H7 (cell line): ENCODE data around the gene ARSA. TPM values are rescaled to one million over a fixed set of nuclear protein-coding genes. Genes with fewer than 3 reads are reported as not detected.

ENCODE experiments used
- DNase-seq: peaks from one replicate; pipeline ENCODE4 v3.0.0; 2012
- H3K27me3 ChIP-seq: 2 replicates; pipeline ENCODE4 v1.6.0; 2011; ENCODE audit warnings: mild to moderate bottlenecking, low read length; ENCODE audit not compliant: control insufficient read depth, insufficient read depth
- H3K36me3 ChIP-seq: replicated peaks from 2 replicates; pipeline ENCODE4 v1.5.1; 2011; ENCODE audit warnings: low read length; ENCODE audit not compliant: control insufficient read depth, insufficient read depth
- H3K4me3 ChIP-seq: 2 replicates; pipeline ENCODE4 v1.5.1; 2011; ENCODE audit warnings: low read depth, mild to moderate bottlenecking, control low read depth, low read length, moderate library complexity; ENCODE audit not compliant: insufficient read depth
- total RNA-seq: library from RNA; depleted of rRNA; stranded (reverse); fragments of >200 nt; shearing (Covaris generic); gene quantifications from 2 replicates; pipeline ENCODE4 v1.2.3, GENCODE V29; 2014

The ARSA gene
- total RNA-seq, 1 experiment from 2014 or later: 11.3 TPM

DNA sequence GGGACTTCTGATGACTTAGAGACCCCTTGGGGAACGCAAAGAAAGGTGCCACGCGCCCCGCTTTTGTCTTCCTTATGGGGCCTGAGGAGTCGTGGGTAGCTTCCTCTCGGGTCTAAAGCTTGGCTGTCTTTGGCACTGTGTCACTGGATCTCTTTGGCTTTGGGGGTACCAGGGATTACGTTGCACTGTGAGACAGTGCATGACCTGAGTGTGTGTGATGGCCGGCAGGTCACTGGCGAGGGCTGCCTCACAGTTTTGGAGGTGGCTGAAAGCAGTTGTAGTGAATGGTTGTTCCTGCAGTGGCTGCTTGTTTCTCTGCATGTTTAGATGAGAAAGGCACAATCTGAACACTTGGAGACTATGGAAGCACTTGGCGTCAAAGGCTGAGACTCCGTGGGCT is 5.8 kb upstream of the ARSA start:
- DNase-seq: no peak
- H3K4me3 ChIP-seq: no peak overlapping the region
- no peaks in the 10 kb centered on the region for H3K27me3 ChIP-seq
- H3K36me3 ChIP-seq: no peaks in the 10 kb centered on the region

DNA sequence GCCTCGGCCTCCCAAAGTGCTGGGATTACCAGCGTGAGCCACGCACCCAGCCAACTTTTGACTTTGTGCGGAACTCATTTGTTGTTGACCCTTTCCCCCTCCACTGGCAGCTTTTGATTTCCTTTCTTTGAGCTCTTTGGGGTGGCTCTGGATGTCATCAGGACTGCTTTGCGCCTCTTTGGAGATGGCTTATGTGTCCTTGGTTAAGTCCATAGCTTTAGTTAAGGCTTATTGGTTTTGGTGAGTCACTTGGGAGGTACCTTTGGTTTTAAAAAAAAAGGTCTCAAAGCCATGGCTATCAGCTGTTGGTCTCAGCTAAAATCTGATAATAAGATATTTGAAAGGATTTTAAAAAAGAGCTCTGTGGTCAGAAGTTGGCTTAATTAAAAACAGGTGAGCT is 5.1 kb upstream of the ARSA start:
- no peak overlapping the region for H3K4me3 ChIP-seq
- no peaks in the 10 kb centered on the region for H3K36me3 ChIP-seq
- H3K27me3 ChIP-seq: peaks cover 3% of the 10 kb centered on the region
- no peak for DNase-seq

DNA sequence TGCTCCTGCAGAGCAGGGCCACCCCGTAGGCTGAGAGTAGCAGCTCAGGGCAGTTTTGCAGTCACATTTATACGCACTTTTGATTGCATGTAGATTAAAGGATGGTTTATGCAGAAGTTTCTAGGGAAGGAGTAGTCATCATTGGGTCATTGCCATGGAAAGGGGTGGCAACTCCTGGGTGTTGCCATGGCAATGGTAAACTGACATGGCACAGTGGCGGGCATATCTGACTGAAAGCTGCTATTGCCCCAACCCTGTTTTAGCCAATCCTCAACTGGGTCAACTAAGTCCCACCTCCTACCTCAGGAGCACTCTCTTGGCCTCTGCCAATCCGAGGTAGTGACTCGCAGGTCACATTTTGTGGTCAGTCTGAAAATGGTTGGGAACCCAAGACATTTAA is 2.4 kb upstream of the ARSA start:
- H3K36me3 ChIP-seq: no peaks in the 10 kb centered on the region
- H3K4me3 ChIP-seq: no peak overlapping the region
- DNase-seq: no peak
- peaks cover 4% of the 10 kb centered on the region for H3K27me3 ChIP-seq

DNA sequence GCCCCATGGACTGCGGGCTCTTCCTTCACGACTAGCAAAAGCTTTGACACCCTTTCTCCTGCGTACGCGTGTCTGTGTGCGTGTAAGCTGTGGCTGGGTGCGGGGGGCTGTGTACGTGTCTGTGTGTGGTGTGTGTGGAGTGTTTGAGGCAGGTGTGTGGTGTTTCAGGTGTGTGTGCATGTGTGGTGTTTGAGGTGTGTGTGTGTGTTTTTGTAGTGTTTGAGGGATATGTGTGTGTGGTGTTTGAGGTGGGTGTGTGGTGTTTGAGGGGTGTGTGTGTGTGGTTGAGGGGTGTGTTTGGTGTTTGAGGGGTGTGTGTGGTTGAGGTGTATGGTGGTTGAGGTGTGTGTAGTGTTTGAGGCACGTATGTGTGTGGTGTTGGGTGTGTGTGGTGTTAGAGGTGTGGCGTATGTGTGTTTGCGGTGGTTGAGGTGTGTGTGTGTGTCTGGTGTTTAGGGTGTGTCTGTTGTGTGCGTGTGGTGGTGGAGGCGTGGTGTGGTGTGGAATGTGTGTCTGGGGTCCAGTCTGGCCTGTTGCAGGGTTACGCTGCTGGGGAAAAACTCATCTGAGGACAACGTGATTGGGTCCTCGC is 687 bp upstream of the ARSA start:
- peak overlapping the region; percentile 66 for H3K4me3 ChIP-seq
- no peak for DNase-seq
- peaks cover 4% of the 10 kb centered on the region for H3K27me3 ChIP-seq
- H3K36me3 ChIP-seq: no peaks in the 10 kb centered on the region

DNA sequence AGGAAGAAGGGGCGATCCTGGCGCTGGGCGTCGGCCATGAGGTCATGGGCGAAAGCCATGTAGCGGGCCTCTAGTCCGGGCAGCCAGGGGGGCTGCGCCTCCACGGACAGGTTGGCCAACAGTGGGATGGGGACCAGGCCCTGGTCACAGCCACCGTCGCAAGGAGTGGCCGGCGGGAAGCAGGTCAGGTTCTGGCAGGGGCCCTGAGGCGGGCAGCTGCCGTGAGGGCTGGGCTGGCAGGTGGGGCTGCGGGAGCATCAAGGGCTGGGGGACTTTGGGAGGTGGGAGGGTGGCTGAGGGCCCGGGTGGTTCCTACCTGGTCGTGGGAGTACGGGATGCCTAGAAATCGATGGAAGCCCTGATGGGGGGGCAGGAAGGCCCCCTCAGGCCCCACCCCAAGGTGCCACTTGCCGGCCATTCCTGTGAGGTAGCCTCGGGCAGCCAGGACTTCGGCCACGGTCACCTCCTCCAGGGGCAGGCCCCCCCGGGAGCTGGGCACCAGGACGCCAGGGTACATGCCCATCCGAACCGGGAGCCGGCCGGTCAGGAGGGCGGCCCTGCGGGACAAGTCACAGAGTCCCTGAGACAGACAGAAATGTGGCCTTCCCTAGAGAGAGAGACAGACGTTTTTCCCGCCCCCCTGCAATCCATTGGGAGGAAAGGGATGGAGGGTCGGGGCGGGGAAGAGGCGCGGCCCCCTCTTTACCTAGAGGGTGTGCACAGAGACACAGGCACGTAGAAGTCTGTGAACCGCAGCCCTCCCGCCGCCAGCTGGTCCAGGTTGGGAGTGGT is 906 bp downstream of the ARSA start:
- peak; percentile 74 for DNase-seq
- Histone ChIP-seq H3K27me3 (peaks cover 4% of the 10 kb centered on the region), H3K36me3 (no peaks in the 10 kb centered on the region), H3K4me3 (peak overlapping the region; percentile 71)

DNA sequence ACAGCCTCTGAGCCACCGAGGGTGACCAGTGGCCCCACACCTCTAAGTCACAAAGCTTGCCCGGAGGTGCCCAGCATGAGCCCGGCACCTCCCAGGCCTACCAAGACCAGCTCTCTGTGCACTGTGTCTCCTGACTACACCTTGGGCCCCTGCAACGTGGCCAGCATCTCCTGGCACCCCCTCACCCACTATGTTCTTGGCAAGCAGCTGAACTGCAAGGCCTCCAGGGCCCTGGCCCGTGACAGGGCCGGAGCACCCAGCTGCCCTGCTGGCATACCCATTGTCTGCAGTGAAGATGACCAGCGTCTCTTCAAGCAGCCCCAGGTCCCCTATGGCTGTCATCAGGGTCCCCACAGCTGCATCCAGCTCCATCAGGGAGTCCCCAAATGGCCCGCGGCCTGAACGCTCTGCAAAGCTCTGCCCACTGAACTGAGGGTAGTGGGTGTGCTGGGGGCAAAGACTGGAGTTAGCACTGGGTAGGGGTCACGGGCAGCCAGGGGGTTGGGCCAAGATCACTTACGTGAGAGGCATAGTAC is 1.6 kb downstream of the ARSA start:
- Histone ChIP-seq H3K36me3 (no peaks in the 10 kb centered on the region), H3K27me3 (peaks cover 5% of the 10 kb centered on the region), H3K4me3 (no peak overlapping the region)
- no peak for DNase-seq

DNA sequence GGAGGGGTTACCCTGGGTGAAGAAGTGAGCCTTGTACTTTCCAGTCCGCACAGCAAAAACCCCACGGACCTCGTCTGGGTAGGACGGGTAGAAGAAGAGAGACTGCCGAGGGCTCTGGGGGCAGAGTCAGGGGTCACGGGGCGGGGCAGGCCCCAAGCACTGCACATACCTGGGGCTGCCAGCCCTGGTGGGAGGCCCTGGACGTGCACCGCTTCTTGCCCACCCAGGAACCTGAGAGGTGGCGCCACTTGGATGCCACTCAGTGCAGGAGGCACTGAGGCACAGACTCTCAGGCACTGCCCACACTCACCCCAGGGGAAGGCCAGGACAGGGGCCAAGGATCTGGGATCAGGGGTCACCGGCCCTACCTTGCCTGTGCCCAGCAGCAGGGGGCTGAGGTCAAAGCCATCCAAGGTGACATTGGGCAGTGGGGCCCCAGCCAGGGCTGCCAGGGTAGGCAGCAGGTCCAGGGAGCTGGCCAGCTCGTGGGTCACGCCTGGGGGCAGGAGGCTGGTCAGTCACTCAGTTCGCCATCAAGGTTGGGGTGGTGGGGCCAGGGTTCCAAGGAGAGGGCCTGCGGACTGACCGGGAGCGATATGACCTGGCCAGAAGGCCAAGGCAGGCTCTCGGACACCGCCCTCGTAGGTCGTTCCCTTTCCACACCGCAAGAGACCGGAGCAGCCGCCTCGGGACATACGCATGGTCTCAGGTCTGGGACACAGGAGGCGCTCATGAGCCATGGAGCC is 2.2 kb downstream of the ARSA start:
- Histone ChIP-seq H3K4me3 (no peak overlapping the region), H3K27me3 (peaks cover 11% of the 10 kb centered on the region), H3K36me3 (no peaks in the 10 kb centered on the region)
- DNase-seq: peak; percentile 84

DNA sequence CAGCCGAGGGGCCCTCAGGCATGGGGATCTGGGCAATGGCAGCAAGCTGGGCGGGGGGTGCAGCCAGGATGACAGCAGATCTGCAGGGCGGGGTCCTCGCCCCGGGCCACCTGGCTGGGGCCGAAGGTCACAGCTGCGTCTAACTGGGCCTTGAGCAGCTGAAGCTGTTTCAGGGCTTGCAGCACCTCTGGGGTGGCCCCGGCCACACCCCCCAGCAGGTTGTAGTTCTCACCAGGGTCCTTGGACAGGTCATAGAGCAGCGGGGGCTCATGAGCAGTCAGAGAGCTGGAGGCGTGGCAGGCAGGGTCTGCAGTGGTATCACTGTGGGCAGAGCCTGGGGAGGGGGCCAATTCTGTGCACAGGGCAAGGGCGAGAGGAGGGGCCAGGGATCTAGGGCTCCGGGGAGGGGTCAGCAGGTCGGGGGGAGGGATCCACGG is 2.8 kb downstream of the ARSA start:
- Histone ChIP-seq H3K27me3 (peaks cover 12% of the 10 kb centered on the region), H3K4me3 (no peak overlapping the region), H3K36me3 (no peaks in the 10 kb centered on the region)
- DNase-seq: no peak

DNA sequence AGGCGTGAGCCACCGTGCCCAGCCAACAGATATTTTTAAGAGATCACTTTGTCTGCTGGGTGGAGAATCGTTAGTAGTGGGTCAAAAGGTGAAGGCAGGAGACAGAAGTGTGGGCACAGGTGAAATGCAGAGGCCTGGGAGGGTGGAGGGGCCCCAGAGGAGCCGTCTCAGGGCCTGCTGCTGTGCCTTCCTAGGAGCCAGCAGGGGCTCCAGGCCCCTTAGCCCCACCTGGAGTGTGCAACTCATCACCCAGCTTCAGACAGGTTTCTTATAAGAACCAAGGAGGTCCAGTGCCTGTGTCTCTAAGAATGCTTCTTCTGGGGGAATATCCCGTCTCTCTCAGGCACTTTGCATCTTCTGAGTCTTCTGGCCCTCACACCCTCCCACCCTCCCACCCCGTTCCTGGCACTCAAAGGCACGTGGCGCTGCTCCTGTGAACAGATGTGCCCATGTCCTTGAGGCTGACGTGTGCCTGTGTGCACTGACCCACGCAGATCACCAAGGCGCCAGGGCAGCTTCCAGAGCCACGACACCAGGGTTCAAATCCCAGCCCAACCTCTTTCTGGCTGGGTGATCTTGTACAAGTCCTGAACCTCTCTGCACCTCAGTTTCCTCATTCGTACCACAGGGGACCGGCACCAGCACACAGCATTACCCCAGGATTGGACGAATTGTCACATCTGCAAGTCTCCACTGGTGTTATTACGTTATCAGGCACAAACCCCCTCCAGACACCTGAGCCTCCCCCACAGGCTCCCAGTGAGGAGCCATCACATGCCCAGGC is 3.4 kb downstream of the ARSA start:
- no peak overlapping the region for H3K4me3 ChIP-seq
- peaks cover 12% of the 10 kb centered on the region for H3K27me3 ChIP-seq
- no peaks in the 10 kb centered on the region for H3K36me3 ChIP-seq
- DNase-seq: no peak

DNA sequence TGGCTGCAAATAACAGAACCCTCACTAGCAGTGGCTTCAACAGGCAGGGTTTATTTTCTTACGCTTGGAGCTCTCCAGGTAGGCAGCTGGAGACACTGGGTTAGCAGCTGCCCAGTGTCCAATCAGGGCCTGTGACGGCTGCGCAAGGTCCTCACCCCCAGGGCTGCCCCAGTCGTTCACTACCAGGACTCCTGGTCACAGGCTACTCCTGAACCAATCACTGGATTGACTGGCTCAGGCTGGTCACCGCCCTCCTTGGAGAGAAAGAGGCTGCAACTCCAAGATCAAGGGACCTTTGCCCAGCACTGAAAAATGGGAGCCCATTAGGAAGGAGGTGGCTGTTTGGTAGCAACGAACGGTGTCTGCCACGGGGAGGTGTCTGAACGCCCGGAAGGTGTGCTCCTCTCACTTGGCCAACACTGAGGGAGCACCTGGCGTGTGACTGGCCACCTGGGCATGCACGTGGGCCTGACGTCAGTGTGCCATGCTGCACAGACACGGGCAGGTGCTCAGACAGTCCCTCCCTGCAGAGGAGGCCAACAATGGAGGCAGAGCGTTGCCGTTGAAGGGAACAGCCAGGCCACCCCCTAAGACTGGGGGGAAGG is 5.1 kb downstream of the ARSA start:
- Histone ChIP-seq H3K4me3 (no peak overlapping the region), H3K36me3 (no peaks in the 10 kb centered on the region), H3K27me3 (peaks cover 9% of the 10 kb centered on the region)
- DNase-seq: no peak

DNA sequence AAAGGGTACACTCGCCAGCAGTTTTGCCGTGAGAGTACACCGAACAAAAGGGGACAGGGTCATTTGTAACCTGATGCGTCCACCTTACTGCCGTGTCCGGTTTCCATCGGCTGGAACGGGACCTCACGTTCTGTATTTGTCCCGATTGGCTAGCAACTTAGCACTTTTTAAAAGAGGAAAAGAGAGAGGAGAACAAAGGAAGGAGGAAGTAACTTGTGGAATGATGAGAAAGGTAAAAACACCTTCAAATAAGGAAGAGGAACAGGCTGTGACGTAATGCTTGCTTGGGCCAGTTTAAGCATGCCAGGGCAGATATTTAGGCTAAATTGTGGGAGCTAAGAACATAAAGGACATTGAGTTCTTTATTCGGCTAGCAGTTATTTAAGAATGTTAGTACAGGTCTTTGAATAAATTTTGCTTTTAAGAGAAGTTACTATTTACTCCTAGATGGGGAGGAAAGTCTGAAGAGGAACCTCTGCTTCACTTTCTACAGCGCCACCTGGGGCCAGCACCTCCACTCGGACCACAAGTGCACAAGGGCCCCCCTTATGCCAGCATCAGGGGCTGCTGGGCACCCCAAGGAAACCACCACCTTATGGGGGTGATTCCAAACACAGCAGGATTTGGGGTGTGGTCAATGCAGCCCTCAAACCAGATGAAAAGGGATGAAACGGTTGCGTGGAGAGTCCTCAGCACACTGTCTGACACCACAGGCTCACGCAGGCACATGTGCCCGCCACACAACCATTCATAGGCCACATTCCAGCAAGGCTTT is 5.8 kb downstream of the ARSA start:
- peaks cover 8% of the 10 kb centered on the region for H3K27me3 ChIP-seq
- peak overlapping the region; percentile 6; the same call in 1 of the 2 replicates for H3K4me3 ChIP-seq
- no peaks in the 10 kb centered on the region for H3K36me3 ChIP-seq
- peak; percentile 56 for DNase-seq

DNA sequence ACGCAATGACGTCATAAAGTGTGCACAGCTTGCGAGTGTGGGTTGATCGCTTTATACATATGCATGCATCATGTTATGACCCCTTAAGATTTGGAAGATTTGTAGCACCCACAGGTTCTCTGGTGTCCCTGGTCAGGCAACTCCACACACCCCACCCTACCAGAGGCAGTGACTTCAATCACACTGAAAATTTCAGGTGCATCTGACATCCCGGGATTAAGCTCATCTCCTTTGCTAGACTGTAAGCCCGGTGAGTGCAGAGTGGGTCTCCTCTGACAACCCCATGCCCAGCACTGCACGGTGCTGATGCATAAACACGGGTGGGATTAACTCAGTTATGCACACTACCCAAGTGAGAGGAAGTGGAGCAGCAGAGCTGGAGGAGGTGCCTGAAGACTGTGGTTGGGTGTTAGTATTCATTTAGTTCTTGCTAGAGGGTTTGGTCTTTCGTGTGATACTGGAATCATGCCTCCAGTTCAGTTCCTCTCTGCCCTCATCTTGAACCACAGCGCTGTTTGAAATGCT is 6.5 kb downstream of the ARSA start:
- H3K4me3 ChIP-seq: no peak overlapping the region
- H3K27me3 ChIP-seq: peaks cover 8% of the 10 kb centered on the region
- no peaks in the 10 kb centered on the region for H3K36me3 ChIP-seq
- no peak for DNase-seq
